H1 (cell line): ENCODE data around the gene PLPPR3. TPM values are rescaled to one million over a fixed set of nuclear protein-coding genes. Genes with fewer than 3 reads are reported as not detected.

Experiments
- CTCF ChIA-PET: fragments of 300-600 bp; sonication (Branson Sonifier 250); formaldehyde crosslinking; loops from one replicate; lab custom pipeline; 2021; ENCODE audit not compliant: partially characterized antibody; lab: Charles Lee
- POLR2A ChIA-PET: fragments of 300-600 bp; sonication (Branson Sonifier 250); formaldehyde crosslinking; loops from one replicate; lab custom pipeline; 2021; ENCODE audit warnings: inconsistent platforms; ENCODE audit not compliant: partially characterized antibody; lab: Charles Lee
- DNase-seq, 2 experiments: peaks; one replicate each; pipeline versions ENCODE4 v3.0.0 to v3.0.0-alpha.2; 2010 to 2022; ENCODE audit warnings: low spot score in 2 of 2, low read depth in 1 of 2, mixed read lengths in 1 of 2
- FAIRE-seq: peaks from 2 replicates; lab custom pipeline; 2011; peaks lifted over from hg19 to GRCh38; lab: Jason Lieb, UNC
- H2AFZ ChIP-seq: 2 replicates; pipeline ENCODE4 v1.8.1; 2012; ENCODE audit warnings: low read length, inconsistent platforms
- H2AK5ac ChIP-seq: 2 replicates; pipeline ENCODE4 v1.6.1; 2013; ENCODE audit warnings: low read depth, low read length
- H2BK120ac ChIP-seq: replicated peaks from 2 replicates; pipeline ENCODE3; 2013; ENCODE audit warnings: low read depth, low read length, inconsistent platforms
- H2BK12ac ChIP-seq: 2 replicates; pipeline ENCODE4 v1.6.1; 2013; ENCODE audit warnings: low read depth, low read length
- H2BK15ac ChIP-seq: 2 replicates; pipeline ENCODE4 v1.6.1; 2013; ENCODE audit warnings: low read length
- H2BK20ac ChIP-seq: 2 replicates; pipeline ENCODE4 v1.6.1; 2013; ENCODE audit warnings: low read length
- H2BK5ac ChIP-seq: 2 replicates; pipeline ENCODE4 v1.6.1; 2013; ENCODE audit warnings: low read depth, low read length
- H3K14ac ChIP-seq: 2 replicates; pipeline ENCODE4 v1.6.1; 2013; ENCODE audit warnings: inconsistent platforms; ENCODE audit not compliant: insufficient read length
- H3K18ac ChIP-seq: 2 replicates; pipeline ENCODE4 v1.6.1; 2013; ENCODE audit warnings: low read length; ENCODE audit errors: extremely low read depth
- H3K23ac ChIP-seq: 2 replicates; pipeline ENCODE4 v1.6.1; 2013; ENCODE audit warnings: inconsistent platforms; ENCODE audit not compliant: insufficient read length
- H3K23me2 ChIP-seq: 2 replicates; pipeline ENCODE4 v1.6.1; 2013; ENCODE audit warnings: low read depth, low read length
- H3K27ac ChIP-seq: 2 replicates; pipeline ENCODE4 v1.6.1; 2011; ENCODE audit warnings: low read depth, low read length, inconsistent platforms
- H3K27me3 ChIP-seq, 4 experiments: replicated peaks in 1 of 4; 1 replicate in 1 of 4; 2 replicates in 3 of 4; pipeline versions ENCODE4 v1.6.1 to v1.8.1; 2011 to 2013; ENCODE audit warnings: low read length in 3 of 4, mild to moderate bottlenecking in 3 of 4, inconsistent platforms in 2 of 4, mixed read lengths in 2 of 4, moderate library complexity in 1 of 4; ENCODE audit not compliant: control insufficient read depth in 3 of 4, insufficient read depth in 3 of 4; ENCODE audit errors: extremely low read depth in 1 of 4
- H3K36me3 ChIP-seq, 4 experiments: 2 replicates each; pipeline versions ENCODE4 v1.6.1 to v1.8.1; 2011 to 2013; ENCODE audit warnings: mild to moderate bottlenecking in 4 of 4, low read length in 3 of 4, moderate library complexity in 2 of 4, control low read depth in 1 of 4, inconsistent platforms in 1 of 4; ENCODE audit not compliant: insufficient read depth in 4 of 4, control insufficient read depth in 2 of 4
- H3K4ac ChIP-seq: replicated peaks from 2 replicates; pipeline ENCODE3; 2013; ENCODE audit warnings: low read length, low read depth, mixed read lengths, inconsistent platforms; ENCODE audit not compliant: insufficient read length
- H3K4me1 ChIP-seq, 4 experiments: replicated peaks in 1 of 4; 1 replicate in 1 of 4; 2 replicates in 3 of 4; pipeline versions ENCODE4 v1.6.1 to v1.8.1; 2011 to 2013; ENCODE audit warnings: low read length in 3 of 4, inconsistent platforms in 2 of 4, mixed read lengths in 1 of 4; ENCODE audit not compliant: insufficient read depth in 4 of 4, control insufficient read depth in 3 of 4
- H3K4me2 ChIP-seq, 2 experiments: 2 replicates each; pipeline versions ENCODE4 v1.6.1 to v1.8.1; 2011 to 2013; ENCODE audit warnings: low read depth in 2 of 2, low read length in 2 of 2, control low read depth in 1 of 2, inconsistent platforms in 1 of 2, mild to moderate bottlenecking in 1 of 2; ENCODE audit not compliant: insufficient read depth in 1 of 2
- H3K4me3 ChIP-seq, 4 experiments: fragments of 200-600, 300-600 bp in 1 of 4; sonication (generic), shearing (Covaris generic), sonication (Bioruptor Twin) in 1 of 4; 2 replicates each; pipeline versions ENCODE4 v1.5.1 to v1.8.1; 2011 to 2016; ENCODE audit warnings: low read length in 4 of 4, low read depth in 3 of 4, control low read depth in 2 of 4, inconsistent platforms in 2 of 4, mild to moderate bottlenecking in 2 of 4, mixed read lengths in 1 of 4, moderate library complexity in 1 of 4; ENCODE audit not compliant: insufficient read depth in 2 of 4; ENCODE audit errors: extremely low read depth in 1 of 4
- H3K56ac ChIP-seq: replicated peaks from 2 replicates; pipeline ENCODE3; 2013; ENCODE audit warnings: low read depth, mild to moderate bottlenecking, mixed read lengths, low read length, inconsistent platforms; ENCODE audit not compliant: insufficient read length
- H3K79me1 ChIP-seq: 2 replicates; pipeline ENCODE4 v1.6.1; 2013; ENCODE audit warnings: low read depth, low read length, control low read depth
- H3K79me2 ChIP-seq, 2 experiments: 2 replicates each; pipeline versions ENCODE4 v1.6.1 to v1.8.1; 2012 to 2013; ENCODE audit warnings: low read length in 2 of 2, mild to moderate bottlenecking in 2 of 2, inconsistent platforms in 1 of 2; ENCODE audit not compliant: insufficient read depth in 2 of 2, control insufficient read depth in 1 of 2
- H3K9ac ChIP-seq, 4 experiments: replicated peaks in 1 of 4; 1 replicate in 1 of 4; 2 replicates in 3 of 4; pipeline versions ENCODE4 v1.6.1 to v1.8.1; 2011 to 2013; ENCODE audit warnings: low read depth in 3 of 4, low read length in 3 of 4, control low read depth in 2 of 4, mild to moderate bottlenecking in 2 of 4, moderate library complexity in 2 of 4, inconsistent platforms in 1 of 4; ENCODE audit errors: extremely low read depth in 1 of 4
- H3K9me3 ChIP-seq, 2 experiments: 2 replicates each; pipeline versions ENCODE4 v1.6.1 to v1.8.1; 2012 to 2013; ENCODE audit warnings: mild to moderate bottlenecking in 2 of 2, moderate library complexity in 2 of 2, control low read depth in 1 of 2, inconsistent platforms in 1 of 2, low read depth in 1 of 2, low read length in 1 of 2, mixed read lengths in 1 of 2; ENCODE audit not compliant: insufficient read depth in 2 of 2
- H4K20me1 ChIP-seq, 2 experiments: replicated peaks in 1 of 2; 2 replicates each; pipeline versions ENCODE3 to v1.8.1; 2011 to 2013; ENCODE audit warnings: inconsistent platforms in 2 of 2, low read length in 2 of 2, mild to moderate bottlenecking in 1 of 2; ENCODE audit not compliant: insufficient read depth in 2 of 2, control insufficient read depth in 1 of 2
- H4K5ac ChIP-seq: 2 replicates; pipeline ENCODE4 v1.6.1; 2013; ENCODE audit warnings: low read length, low read depth, mixed read lengths, inconsistent platforms; ENCODE audit not compliant: insufficient read length
- H4K8ac ChIP-seq: 2 replicates; pipeline ENCODE4 v1.8.0; 2013; ENCODE audit warnings: mild to moderate bottlenecking, moderate library complexity, low read length, inconsistent platforms; ENCODE audit not compliant: insufficient read depth; ENCODE audit errors: extremely low read depth
- H4K91ac ChIP-seq: replicated peaks from 2 replicates; pipeline ENCODE3; 2013; ENCODE audit warnings: low read length, mixed read lengths, inconsistent platforms; ENCODE audit not compliant: insufficient read length
- ASH2L ChIP-seq: fragments of 200-600, 300-600 bp; sonication (generic); IDR thresholded peaks from one replicate; pipeline ENCODE4 v1.7.1; 2017; ENCODE audit warnings: low read length
- HDAC6 ChIP-seq: IDR thresholded peaks from one replicate; pipeline ENCODE4 v1.7.1; 2012; ENCODE audit warnings: low read depth, mild to moderate bottlenecking, inconsistent platforms, low read length, moderate library complexity
- KDM1A ChIP-seq: fragments of 200-600, 300-600 bp; sonication (generic); IDR thresholded peaks from 2 replicates; pipeline ENCODE4 v1.7.1; 2016; ENCODE audit warnings: mild to moderate bottlenecking, low read length, borderline replicate concordance
- MAX ChIP-seq: IDR thresholded peaks from 2 replicates; pipeline ENCODE4 v1.6.1; 2012; ENCODE audit warnings: inconsistent platforms
- RBBP5 ChIP-seq: IDR thresholded peaks from 2 replicates; pipeline ENCODE4 v1.7.1; 2012; ENCODE audit warnings: low read depth, mild to moderate bottlenecking, inconsistent platforms, low read length, moderate library complexity, borderline replicate concordance
- RFX5 ChIP-seq: IDR thresholded peaks from 2 replicates; pipeline ENCODE4 v1.6.1; 2011; ENCODE audit warnings: low read depth, low read length, improper control_type of control experiment, borderline replicate concordance
- SIX5 ChIP-seq: IDR thresholded peaks from 2 replicates; pipeline ENCODE4 v1.6.1; 2011; ENCODE audit warnings: mild to moderate bottlenecking, low read depth, low read length
- TAF7 ChIP-seq: optimal IDR thresholded peaks from 2 replicates; pipeline ENCODE3; 2011; ENCODE audit warnings: low read depth, mild to moderate bottlenecking, inconsistent platforms, low read length, moderate library complexity, borderline replicate concordance
- WGBS, 2 experiments: shearing (Covaris generic) in 1 of 2; methylation state at CpG; one replicate each; pipeline versions ENCODE4 v1.1.6 to v1.1.7; 2013 to 2015; ENCODE audit warnings: low lambda C conversion rate in 2 of 2, mixed read lengths in 2 of 2, inconsistent platforms in 1 of 2, low coverage in 1 of 2, missing lambda C conversion rate in 1 of 2; ENCODE audit not compliant: insufficient replicate concordance in 2 of 2, insufficient coverage in 1 of 2, insufficient read length in 1 of 2; ENCODE audit errors: extremely low coverage in 1 of 2, missing lambda C conversion rate in 1 of 2; 5-methylcytosine and 5-hydroxymethylcytosine counted together
- polyA plus RNA-seq, 7 experiments: library from polyadenylated mRNA; depleted of rRNA in 3 of 7; stranded (reverse) in 5 of 7; unstranded in 2 of 7; fragments of >200 nt in 5 of 7; fragments of 200-250 nt in 2 of 7; gene quantifications; 1 replicate in 5 of 7; 2 replicates in 1 of 7; 4 replicates in 1 of 7; pipeline versions ENCODE4 v1.2.1 to v1.2.3, GENCODE V29; 2011 to 2013; ENCODE audit warnings: missing spikeins in 2 of 7, mixed read lengths in 2 of 7
- total RNA-seq: library from RNA; stranded (reverse); fragmentation: NEBNext Ultra II Directional; extraction: Animal tissue kit (Norgen Biotek cat#: 25700); gene quantifications from 2 replicates; pipeline ENCODE4 v1.2.1, GENCODE V29; 2021

Gene PLPPR3
- total and polyA plus RNA-seq, 2 of the 8 experiments (the other 6 are each of a cell fraction or from before 2014, with no cell fraction given) = 71.7 to 76.4 TPM

GRCh38 chr19:858868-859843, 37.4 kb upstream of the PLPPR3 start, which contains the start of gene CFD:
Gene CFD (plus strand): TSS chr19:859664. CDS start chr19:859690, 26 bp downstream.
- H2AFZ ChIP-seq = no peak within 1 kb of the TSS

More at GRCh38 chr19:858868-859843, 37.4 kb upstream of the PLPPR3 start, which contains the start of gene CFD:
- H3K79me2 ChIP-seq = no peaks in the 10 kb centered on the region
- H3K4me3 ChIP-seq = peak within 1 kb of the TSS in 3 of 4 experiments; percentile 8 to 58 (median 42); a peak in 6 of 8 replicates
- peaks cover 0 to 6% of the 10 kb centered on the region in 2 experiments for H4K20me1 ChIP-seq
- H3K14ac ChIP-seq = no peak within 1 kb of the TSS
- ChIA-PET POLR2A (interaction anchor here (0.8 to 1.8 kb wide), 7 partner anchors 41 to 227 kb away, joined by 3 to 7 read pairs (median 3); partner anchors contain the start of gene WDR18), CTCF (interaction anchor here (0.6 to 3.3 kb wide), 8 partner anchors 8 to 347 kb away, joined by 3 to 10 read pairs (median 4); no protein-coding TSS in a partner anchor)
- no peaks in the 10 kb centered on the region for H3K36me3 ChIP-seq
- H3K23ac ChIP-seq = no peak within 1 kb of the TSS
- peaks cover 10% of the 10 kb centered on the region; the same call in 1 of the 2 replicates for H3K23me2 ChIP-seq
- H3K27ac ChIP-seq = no peak within 1 kb of the TSS
- no peak within 1 kb of the TSS for H2BK20ac ChIP-seq
- H4K8ac ChIP-seq = no peak within 1 kb of the TSS
- no peaks in the 10 kb centered on the region for H3K9me3 ChIP-seq
- H2BK5ac ChIP-seq = no peak within 1 kb of the TSS
- no peak within 1 kb of the TSS for H3K9ac ChIP-seq
- peak within 1 kb of the TSS; percentile 55 to 61 for H3K4me2 ChIP-seq
- no peaks in the 10 kb centered on the region for H3K79me1 ChIP-seq
- H2BK15ac ChIP-seq = no peak within 1 kb of the TSS
- no peak within 1 kb of the TSS for H4K5ac ChIP-seq
- FAIRE-seq = no peak
- WGBS, 2 experiments = 67% methylated on average over 14 of the region's 24 CpGs; no CpG with 5 or more reads in 1 of the 2 experiments
- H3K4ac ChIP-seq = no peak within 1 kb of the TSS
- peaks cover 9 to 25% (median 13%) of the 10 kb centered on the region in 4 experiments for H3K27me3 ChIP-seq
- peaks cover 0 to 5% (median 3%) of the 10 kb centered on the region in 4 experiments; a peak in 6 of 7 replicates for H3K4me1 ChIP-seq
- TF ChIP-seq ASH2L (no peak), MAX (no peak), RFX5 (no peak), HDAC6 (no peak), SIX5 (no peak), TAF7 (no peak), KDM1A (peak; percentile 47; the same call in 1 of the 2 replicates), RBBP5 (no peak)
- no peak within 1 kb of the TSS for H3K56ac ChIP-seq
- no peak within 1 kb of the TSS for H2BK120ac ChIP-seq
- H3K18ac ChIP-seq = no peak within 1 kb of the TSS
- H2BK12ac ChIP-seq = no peak within 1 kb of the TSS
- no peak within 1 kb of the TSS for H2AK5ac ChIP-seq
- H4K91ac ChIP-seq = no peak within 1 kb of the TSS
- DNase-seq = no peak
